ENCODE data around the gene TMOD1.
A peak's percentile ranks its signal among the peaks of the same experiment; 100 is the strongest.
"Not testable (repeated sequence)": the region's sequence is repeated elsewhere in the genome, so short reads cannot be mapped to it uniquely, and the experiment has no call there.

Gene TMOD1

DNA sequence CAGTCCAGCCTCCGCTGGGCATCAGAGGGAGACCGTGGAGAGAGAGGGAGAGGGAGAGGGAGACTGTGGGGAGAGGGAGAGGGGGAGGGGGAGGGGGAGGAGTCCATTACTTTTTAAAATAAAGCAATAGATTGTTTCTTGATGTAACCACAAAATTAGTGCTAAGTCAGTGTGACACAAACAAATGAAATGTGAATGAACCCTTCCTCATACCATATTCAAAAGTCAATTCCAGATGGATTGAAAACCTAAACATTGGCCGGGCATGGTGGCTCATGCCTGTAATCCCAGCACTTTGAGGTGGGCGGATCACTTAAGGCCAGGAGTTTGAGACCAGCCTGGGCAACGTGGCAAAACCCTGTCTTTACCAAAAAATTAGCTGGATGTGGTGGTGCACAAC, 2.6 kb upstream of the TMOD1 start:
- DNase-seq (ENCODE audit: low read depth) = not testable (repeated sequence)

DNA sequence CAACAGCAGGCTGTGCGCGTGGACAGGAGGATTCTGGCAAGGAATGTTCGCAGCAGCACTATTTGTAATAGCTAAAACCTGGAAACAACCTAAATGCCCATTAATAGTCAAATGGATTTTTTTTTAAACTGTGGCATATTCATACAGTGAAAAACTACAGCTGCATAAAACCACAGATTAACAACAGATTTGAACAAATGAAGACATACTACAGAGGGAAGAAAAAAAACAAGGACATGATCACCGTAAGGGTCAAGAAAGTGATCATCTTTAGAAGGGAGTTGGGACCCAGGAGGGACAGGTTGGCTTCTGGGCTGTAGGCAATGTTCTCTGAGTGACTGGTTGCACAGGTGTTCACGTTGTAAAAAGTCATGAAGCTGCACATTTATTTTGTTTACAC, 1.2 kb upstream of the TMOD1 start:
- no peak for DNase-seq (ENCODE audit: low read depth)

DNA sequence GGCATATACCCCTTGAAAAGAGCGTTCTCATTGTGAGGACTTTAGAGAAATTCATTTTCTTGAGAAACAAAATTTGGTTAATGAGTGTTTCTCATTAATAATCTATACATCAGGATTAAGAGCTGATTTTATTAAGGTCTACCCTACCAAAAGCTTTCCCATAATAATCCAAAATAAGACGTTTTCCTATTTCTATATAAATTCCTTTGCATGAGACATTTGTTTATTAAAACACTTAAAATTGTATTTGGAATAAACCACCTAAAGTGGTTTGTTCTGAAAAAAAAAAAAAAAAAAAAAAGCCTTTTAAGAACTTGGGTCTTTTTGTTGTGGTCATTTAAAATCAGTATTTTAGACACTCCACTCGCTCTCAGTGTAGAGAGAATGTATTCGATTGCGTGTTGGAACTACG, 695 bp upstream of the TMOD1 start:
- no peak for DNase-seq (ENCODE audit: low read depth)

DNA sequence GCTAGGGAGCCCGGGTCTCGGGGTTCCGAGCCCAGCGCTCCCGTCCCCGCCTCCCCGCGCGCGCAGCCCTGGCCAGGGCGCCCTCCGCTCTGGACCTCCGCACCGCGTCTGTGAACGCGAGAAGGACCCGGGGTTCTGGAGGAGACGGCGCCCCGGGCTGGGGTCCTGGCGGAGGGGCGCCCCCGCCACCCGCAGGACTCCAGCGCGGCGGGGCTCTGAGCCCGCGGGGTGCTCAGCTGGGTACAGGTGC, 431 bp downstream of the TMOD1 start:
- DNase-seq (ENCODE audit: low read depth) = no peak

DNA sequence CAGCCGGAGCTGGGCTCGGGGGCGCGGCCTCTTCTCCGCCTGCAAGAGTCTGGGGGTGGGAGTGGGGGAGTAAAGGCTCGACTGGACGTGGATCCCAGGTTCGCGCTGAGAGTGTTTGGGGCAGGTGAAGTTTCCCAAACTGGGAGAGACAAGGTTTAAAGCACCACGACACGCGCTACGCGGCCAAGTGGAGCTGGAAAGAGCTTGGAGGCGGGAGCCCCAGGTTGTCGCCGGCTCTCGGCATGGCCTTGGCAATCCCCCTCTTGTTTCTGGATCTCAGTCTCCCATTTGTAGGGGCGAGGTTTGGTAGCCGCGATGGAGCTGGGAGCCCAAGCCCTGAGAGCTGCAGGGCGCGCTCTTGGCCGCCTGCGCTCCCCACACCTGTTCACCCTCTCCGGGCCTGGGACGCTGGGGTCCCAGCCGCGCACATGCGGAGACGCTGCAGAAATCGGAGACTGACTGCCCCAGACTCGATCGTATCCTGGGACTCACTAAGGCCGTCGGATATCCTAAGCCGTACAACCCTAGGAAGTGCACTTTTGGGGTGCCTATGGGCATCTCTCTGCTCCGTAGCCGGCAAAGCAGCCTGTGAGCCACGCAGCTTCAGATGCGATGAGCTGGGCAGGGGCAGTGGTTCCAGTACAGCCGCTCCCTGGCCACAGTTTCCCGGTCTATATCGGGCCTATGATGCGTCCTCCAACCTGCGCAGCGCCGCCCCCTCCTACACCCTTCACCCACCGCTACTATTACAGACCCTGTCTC, 937 bp downstream of the TMOD1 start:
- DNase-seq (ENCODE audit: low read depth) = no peak

DNA sequence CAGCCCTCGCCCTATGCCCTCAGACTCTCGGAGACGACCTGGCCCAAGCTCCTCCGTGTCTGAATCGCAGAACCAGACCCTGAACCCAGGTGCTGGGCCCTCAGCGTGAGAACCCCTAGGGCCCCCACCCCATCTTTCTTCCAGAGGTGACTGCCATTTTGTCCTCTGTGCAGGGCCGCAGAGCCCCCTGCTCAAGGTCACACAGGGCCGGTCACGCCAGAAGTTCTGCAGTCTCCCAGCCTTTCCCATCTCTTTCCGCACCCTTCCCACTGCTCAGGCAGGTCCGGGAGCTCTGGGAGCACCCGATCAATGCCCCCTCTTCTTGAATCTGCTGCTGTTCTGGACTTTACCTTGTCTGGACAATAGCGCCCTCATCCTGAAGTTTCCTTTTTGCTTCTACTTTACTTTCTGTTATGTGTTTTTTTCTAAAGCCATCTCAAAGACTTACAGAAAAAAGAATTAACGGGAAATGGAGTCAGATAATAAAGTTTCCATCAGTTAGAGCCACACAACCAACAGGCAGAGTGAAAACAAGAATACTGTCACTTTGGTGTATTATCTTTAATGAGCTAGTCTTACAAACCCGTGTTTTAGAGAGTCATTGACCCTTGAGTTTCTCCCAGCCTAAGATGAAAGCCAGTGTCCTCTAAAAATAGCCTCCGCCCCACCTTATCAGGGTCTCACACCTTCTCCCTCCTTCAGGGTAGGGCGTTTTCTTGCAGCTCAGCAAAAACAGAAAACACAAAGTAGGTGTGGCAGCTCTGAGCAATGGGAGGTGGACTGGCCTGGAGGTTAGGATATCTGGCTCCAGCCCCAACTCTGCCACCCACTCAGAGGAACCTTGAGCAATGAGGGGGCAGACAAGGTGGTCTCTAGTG, 1.8 kb downstream of the TMOD1 start:
- DNase-seq (ENCODE audit: low read depth) = no peak

DNA sequence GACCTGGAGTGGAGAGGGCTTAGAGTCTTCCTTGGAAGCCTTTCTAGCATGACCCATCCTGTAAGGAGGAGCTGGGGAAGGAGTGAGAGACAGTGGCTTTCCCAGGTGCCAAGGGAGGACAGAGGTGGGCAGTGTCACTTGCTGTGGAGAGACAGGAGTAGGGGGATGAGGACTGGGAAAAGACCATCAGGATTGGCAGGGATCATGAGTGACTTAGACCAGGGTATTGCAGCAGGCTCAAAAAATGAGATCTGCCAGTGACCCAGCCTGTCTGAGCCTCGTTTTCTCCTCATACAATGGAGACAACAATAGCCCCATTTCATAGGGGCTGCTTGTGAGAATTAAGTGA, 2.4 kb downstream of the TMOD1 start:
- DNase-seq (ENCODE audit: low read depth) = no peak

DNA sequence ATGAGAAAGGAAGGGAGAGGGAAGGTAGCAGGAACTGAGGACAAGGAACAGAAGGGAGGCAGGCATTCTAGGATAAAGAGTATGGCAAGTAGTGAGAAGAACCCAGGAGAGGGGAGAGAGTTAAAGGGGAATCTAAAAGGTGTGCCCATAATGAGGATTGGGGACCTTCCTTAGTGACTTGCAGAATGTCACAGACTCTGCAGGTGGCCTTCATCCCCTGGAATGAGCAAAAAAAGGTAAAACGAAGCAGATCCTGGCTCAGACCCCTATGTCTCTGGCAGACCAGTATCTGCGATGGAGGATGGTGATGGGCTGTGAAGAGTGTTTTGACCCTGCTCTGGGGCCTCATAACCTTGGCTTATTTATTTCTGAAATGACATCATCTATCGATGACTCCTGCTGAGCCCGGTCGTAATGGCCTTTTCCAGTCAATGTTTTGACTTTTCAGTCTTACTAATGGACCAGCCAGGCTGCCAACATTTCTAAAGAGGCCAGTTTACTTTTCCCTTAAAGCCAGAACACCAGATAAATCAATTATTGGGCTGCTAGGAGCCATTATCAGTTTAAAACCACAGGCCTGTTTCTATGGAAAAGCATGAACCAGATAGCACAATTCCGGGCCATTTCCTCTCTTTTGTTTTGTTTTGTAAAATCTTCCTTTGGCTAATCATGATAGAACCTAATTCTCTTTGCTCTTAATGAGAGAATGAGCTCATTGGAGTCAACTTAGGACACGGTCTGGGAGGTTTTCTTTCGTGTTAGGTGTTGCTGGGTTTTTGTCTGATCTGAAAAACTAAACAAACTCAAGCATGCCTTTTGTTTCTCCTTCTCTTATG, 3.1 kb downstream of the TMOD1 start:
- no peak for DNase-seq (ENCODE audit: low read depth)

DNA sequence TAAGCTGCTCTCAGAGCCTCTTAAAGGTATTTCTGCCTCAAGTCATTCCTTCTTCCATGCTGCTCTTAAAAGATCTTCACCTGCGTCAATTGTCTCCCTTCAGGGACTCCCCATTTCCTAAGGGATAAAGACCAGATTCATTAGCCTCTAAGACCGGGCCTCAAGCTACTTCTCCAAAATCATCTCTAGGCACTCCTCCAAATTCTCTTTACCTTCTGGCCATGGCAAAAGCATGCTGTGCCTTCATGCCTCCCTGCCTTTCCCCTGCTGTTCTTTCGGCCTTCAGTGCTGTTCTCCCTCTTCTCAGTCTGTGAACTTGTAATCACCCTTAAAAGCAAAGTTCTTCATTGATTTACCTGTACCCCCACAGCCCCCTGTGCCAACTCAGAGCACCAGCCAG, 4.4 kb downstream of the TMOD1 start:
- no peak for DNase-seq (ENCODE audit: low read depth)

DNA sequence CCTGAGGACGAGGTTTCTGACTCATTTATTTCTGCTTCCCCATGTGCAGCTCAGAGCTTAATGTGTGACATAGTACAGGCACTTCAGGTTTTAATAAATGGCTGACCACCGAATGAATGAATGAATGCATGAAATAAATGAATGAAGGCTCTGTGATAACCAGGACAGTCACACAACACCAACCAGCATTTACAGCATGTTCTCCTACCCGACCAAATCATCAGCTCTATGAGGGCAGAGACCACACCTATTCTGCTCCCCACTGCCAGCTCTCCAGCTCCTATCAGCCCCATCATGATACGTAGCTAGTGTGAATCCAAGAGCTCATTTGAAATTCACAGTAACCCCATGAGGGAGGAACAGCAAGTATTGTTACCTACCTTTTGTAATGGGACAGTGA, 4.8 kb downstream of the TMOD1 start:
- DNase-seq (ENCODE audit: low read depth) = no peak

DNA sequence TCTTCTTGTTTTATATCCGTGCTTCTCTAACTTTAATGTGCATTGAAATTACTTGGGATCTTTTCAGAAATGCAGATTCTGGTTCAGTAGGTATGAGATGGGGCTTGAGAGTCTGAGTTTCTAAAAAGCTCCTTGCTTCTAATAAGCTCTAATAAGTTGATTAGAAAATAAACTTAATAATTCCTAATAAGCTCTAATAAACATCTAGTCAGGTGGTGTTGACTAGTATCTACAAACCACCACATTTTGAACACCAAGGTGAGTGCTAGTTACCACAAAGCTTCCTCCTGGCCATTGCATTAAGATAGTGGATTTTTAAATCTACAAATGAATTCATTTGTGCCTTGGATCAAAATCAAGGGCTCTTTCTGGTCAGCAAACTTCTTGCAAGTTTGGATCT, 5.3 kb downstream of the TMOD1 start:
- no peak for DNase-seq (ENCODE audit: low read depth)

DNA sequence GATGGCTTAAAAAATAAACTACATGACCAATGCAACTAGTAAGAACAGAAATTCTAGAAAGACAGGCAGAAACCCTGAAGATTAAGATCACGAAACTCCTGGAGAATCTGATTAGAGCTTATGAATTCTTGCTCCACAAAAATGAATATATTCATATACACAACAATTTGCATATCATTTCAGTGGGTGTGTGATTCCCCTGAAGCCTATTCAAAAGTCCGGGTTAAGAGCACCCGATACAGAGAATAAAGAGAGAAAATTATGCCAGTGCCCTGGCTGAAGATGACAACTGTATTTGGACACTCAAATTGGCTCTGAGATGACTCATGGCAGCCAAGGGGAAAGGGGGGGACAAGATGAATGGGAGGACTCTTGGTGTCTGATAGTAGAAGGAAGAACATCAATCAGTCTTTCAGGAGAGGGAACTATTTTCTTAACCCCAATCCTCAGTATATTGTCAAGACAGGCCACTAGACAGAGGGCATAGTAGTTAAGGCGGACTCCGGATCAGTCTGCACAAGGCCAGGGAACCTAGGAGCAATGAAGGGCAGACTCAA, 6.0 kb downstream of the TMOD1 start:
- no peak for DNase-seq (ENCODE audit: low read depth)

DNA sequence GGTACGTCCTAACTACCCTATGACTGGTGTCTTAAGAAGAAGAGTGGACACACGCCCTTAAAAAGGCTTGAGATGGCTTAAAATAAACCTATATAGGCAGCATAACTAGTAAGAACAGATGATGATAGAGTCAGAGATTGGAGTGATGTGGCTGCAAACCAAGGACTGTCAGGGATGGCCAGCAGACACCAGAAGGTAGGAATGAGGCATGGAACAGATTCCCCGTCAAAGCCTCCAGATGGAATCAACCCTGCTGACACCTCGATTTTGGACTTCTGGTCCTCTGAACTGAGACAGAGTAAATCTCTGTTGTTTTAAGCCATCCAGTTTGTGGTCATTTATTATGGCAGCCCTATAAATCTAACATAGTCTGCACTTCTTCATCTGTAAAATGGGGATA, 7.4 kb downstream of the TMOD1 start:
- DNase-seq (ENCODE audit: low read depth) = no peak

DNA sequence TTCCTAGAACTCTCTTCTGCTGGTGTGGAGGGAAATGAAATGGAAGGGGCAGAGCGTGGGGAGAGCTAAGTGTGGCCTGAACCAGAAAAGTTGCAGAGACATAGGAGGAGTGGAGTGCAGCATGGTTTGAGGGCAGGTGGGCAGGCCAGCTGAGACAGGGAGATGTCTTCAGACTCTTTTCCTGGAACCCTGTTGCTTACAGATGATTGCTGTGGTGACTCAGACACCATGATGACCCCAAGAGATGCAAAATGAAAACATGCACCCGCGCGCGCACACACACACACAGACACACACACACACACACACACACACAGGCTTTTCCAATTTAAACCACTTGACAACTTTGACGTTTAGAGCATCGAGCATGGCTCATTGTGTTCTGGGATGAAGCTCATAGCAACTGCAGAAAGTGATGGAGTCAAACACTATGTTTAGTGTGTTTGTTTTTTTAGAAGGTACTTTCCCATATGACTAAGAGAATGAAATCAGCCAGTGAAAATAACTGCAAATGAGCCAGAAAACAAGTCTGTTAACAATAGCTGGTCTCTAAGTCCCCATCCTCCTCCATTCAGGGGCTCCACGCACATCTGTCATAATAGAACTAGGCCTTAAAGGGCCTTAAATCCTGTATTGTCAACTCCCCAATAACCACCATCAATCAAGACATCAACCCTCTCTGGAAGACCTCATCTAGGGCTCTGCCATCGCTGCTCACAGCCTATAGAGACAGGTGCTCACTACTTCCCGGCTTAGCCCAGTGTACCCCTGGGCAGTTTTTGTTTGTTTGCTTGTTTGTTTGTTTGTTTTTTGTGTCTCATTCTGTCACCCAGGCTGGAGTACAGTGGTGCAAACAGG, 9.6 kb downstream of the TMOD1 start:
- DNase-seq (ENCODE audit: low read depth) = peak; percentile 45

DNA sequence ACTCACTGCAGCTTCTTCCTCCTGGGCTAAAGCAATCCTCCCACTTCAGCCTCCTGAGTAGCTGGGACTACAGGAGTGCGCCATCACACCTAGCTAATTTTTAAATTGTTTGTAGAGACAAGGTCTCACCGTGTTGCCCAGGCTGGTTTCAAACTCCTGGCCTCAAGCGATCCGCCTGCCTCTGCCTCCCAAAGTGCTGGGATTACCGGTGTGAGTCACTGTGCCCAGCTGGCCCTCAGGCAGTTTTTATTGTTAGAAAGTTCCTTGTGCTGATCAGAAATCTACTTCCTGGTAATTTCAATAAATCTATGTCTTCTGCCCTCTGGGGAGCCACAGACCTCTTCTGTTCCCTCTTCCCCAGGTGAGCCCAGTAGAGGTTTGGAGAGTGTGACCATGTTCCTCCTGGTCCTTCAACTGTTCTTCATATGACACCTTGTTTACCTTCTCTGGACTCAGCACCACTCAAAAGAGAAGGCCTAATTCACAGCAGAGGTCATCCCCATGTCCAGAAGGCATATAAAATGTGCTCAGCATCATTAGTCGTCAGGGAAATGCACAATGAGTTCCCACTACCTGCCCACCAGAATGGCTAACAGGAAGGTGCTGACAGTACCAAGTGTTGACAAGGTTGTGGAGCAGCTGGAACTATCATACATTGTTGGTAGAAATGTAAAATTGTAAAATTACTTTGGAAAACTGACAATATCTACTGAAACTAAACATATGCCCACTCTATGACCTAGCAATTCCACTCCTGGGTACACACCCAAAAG, 10.4 kb downstream of the TMOD1 start:
- no peak for DNase-seq (ENCODE audit: low read depth)

DNA sequence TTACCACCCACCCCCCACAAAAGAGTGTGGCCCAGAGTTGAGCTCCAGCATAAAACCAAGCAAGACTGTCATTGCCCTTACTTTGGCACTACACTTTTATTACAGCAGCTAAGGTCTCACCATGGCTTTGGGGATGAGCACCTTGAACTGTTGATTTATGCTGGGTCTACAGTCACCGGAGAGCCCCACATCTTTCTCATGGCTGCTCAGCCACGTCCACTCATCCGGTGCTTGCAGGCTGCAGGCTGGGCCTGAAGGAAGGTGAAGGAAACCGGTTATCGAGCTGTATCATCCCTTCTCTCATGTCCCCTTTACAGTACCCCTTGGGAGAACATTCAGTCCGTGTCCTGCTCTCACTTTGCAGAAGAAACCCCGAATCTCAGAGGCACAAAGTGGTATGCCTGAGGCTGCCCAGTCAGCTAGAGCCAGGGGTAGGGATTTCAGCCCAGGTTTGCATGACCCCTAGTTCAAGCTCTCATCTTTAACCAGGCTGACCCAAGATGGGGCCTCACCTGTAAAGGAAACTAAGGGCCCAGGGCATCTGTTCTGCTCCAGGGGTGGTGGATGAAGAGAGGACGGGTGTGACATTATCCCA, 11.6 kb downstream of the TMOD1 start:
- no peak for DNase-seq (ENCODE audit: low read depth)

DNA sequence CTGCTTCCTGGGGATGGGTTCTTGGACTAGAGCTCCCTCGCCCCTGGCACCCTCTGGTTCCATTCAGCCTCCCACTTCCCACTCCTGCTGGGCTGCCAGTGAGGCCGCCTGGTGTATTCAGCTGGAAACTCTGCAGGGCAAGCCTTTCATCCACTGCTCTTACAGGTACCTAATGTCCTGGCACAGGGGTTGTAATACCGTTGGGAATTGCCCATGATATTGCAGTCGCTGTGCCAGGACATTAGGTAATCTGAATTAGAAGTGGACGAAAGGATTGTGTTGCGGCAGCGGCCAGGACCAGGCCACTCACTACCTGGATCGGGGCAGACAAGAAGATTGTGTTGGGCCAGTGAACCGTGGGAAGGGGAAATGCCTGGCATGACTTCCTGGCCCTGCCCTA, 13.1 kb downstream of the TMOD1 start:
- DNase-seq (ENCODE audit: low read depth) = no peak

DNA sequence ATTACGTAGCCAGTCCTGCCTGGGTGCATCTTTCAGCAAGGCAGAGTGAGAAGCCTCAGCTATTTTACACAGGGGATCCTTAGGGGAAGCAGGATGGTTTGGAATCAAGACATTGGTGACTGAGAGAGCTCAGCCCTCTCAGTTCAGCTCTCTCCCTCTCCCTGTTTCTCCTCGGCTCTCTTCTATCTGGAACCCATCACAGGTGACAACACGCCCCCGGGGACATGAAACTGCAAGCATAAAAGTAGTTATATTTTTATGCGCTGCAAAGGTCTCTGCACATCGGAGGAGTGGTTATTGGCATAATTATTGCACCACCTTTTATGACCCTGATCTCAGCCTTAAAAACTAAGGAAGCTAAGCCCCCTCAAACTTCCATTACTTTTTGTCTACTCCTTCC, 14.2 kb downstream of the TMOD1 start:
- no peak for DNase-seq (ENCODE audit: low read depth)

DNA sequence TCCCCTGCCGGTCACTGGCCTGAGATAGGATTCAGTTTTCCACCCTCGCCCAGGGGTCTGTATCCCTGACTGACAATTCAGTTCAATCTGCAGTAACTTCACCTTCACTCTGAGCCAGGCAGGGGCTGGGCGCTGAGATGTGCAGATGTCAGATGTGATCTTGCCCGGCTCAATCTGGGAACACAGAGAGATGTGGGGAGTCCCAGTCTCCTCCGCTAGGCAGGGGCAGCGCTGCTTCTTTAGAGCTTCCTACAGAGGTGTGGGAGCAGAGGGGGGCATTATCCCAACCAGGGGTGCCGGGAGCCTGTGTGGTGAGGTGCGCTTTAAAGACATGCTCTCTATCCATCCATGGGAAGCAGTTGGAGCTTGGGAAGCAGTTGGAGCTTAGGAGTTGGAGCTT, 14.6 kb downstream of the TMOD1 start:
- DNase-seq (ENCODE audit: low read depth) = no peak

DNA sequence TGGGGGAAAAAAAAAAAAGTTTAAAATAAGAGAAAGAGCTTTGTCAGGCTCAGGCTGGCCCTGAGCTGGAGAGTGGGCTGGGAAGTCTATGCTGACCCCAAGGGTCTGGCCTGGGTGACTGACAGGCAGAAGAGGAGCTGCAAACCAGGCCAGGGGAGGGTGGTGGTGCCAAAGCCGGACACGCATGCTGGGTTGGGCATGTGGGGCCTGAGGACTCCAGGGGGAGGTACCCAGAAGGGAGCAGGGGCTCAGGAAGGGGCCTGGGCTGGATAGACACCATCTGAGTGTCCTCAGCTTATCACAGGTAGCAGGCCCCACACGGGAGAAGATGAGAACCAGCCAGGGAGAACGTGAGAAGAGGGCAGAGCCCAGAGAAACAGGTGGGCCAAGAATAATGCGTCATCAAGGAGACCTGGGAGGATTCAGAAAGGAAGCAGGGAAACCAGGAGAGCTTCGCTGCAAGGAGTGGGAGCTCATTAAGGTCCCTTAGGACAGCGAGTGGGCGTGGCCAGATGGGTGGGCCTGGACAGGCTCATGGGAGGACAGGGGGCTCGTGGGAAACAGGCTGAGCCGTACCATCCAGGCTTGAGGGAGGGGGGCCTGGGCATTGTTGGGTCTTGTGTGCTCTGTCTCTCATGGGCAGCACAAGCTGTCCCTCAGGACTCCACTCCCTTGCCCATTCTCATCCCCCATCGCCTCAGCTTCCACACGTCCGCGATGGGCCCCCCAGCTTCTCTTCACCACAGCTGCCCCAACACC, 16.0 kb downstream of the TMOD1 start:
- no peak for DNase-seq (ENCODE audit: low read depth)
